Smooth muscle cell (in vitro differentiated cells): ENCODE results near the gene FAM221A. TPM values are rescaled to one million over a fixed set of nuclear protein-coding genes. Genes with fewer than 3 reads are reported as not detected.

ENCODE experiments used
- DNase-seq: peaks from one replicate; lab custom pipeline; 2025; ENCODE audit not compliant: unreplicated experiment; lab: John Stamatoyannopoulos, UW
- H2AFZ ChIP-seq: fragments of 200-600 bp; sonication (generic); 2 replicates; pipeline ENCODE4 v1.6.0; 2016; ENCODE audit warnings: antibody characterized with exemption, low read depth, mild to moderate bottlenecking
- H3F3A ChIP-seq: fragments of 200-600 bp; sonication (generic); 2 replicates; pipeline ENCODE4 v1.6.0; 2017; ENCODE audit warnings: antibody characterized with exemption, low read depth
- H3K27ac ChIP-seq: fragments of 200-600 bp; sonication (generic); 2 replicates; pipeline ENCODE4 v1.5.1; 2016; ENCODE audit warnings: low read depth, mild to moderate bottlenecking
- H3K27me3 ChIP-seq: fragments of 200-600 bp; sonication (generic); 2 replicates; pipeline ENCODE4 v1.6.1; 2016; ENCODE audit warnings: low read depth, mild to moderate bottlenecking
- H3K36me3 ChIP-seq: fragments of 200-600 bp; sonication (generic); 2 replicates; pipeline ENCODE4 v1.5.1; 2016; ENCODE audit warnings: low read depth
- H3K4me1 ChIP-seq: fragments of 200-600 bp; sonication (generic); 2 replicates; pipeline ENCODE4 v1.5.1; 2016; ENCODE audit warnings: low read depth
- H3K4me2 ChIP-seq: fragments of 200-600 bp; sonication (generic); 2 replicates; pipeline ENCODE4 v1.6.0; 2016; ENCODE audit warnings: mild to moderate bottlenecking
- H3K4me3 ChIP-seq: fragments of 200-600 bp; sonication (generic); 2 replicates; pipeline ENCODE4 v1.5.1; 2016; ENCODE audit warnings: mild to moderate bottlenecking
- H3K79me2 ChIP-seq: fragments of 200-600 bp; sonication (generic); 2 replicates; pipeline ENCODE4 v1.6.0; 2016; ENCODE audit warnings: low read depth, mild to moderate bottlenecking
- H3K9ac ChIP-seq: fragments of 200-600 bp; sonication (generic); 2 replicates; pipeline ENCODE4 v1.6.0; 2016; ENCODE audit warnings: low read depth
- H3K9me3 ChIP-seq: fragments of 200-600 bp; sonication (generic); replicated peaks from 2 replicates; pipeline ENCODE4 v1.5.1; 2016; ENCODE audit warnings: low read depth
- H4K20me1 ChIP-seq: fragments of 200-600 bp; sonication (generic); 2 replicates; pipeline ENCODE4 v1.6.0; 2016; ENCODE audit warnings: low read depth
- WGBS: methylation state at CpG from one replicate; pipeline ENCODE4 v1.1.7; 2016; ENCODE audit warnings: low lambda C conversion rate; 5-methylcytosine and 5-hydroxymethylcytosine counted together
- polyA plus RNA-seq: library from polyadenylated mRNA; unstranded; fragments of >200 nt; fragmentation: Nextera tagmentation; extraction: Ambion mirVana; gene quantifications from 2 replicates; pipeline ENCODE4 v1.2.1, GENCODE V29; 2016
- small RNA-seq: library from RNA; depleted of rRNA; stranded (forward); fragments of <200 nt; gene quantifications from one replicate; pipeline ENCODE3, GENCODE V24; 2014
- total RNA-seq: library from RNA; depleted of rRNA; stranded (reverse); fragments of >200 nt; gene quantifications from 2 replicates; pipeline ENCODE4 v1.2.3, GENCODE V29; 2014
- TF ChIP-seq, protein P1 (sequence below): fragments of 200-600 bp; sonication (generic); IDR thresholded peaks from 2 replicates; pipeline ENCODE4 v1.5.1; 2017; ENCODE audit warnings: borderline replicate concordance, mild to moderate bottlenecking, antibody characterized with exemption; ENCODE audit not compliant: insufficient read depth, poor library complexity, severe bottlenecking

FAM221A gene
- total and polyA plus RNA-seq, 2 experiments from 2014 or later: 0.78 to 3.0 TPM

DNA sequence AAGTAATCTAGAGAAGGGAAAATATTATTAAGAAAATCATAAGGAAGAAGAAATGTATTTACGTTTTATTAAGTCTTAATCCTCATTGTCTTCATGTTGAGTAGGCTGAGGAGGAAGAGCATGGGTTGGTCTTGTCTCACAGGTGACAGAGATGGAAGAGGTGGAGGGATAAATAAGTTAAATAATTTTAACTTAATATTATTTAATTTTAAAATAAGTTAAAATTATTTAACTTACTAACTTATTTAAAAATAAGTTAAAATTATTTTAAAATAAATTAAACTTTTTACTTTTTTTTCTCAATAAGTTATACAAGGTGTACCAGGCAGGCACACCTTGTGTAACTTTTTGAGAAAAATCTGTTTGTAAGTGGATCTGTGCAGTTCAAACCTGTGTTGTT lies 66.6 kb downstream of the FAM221A start:
- Histone ChIP-seq H3K9me3 (no peaks in the 10 kb centered on the region), H3K27ac (no peak overlapping the region), H3K4me2 (no peak overlapping the region), H3K36me3 (no peaks in the 10 kb centered on the region), H4K20me1 (no peaks in the 10 kb centered on the region), H3K9ac (no peak overlapping the region), H3K4me3 (no peak overlapping the region), H3K27me3 (no peaks in the 10 kb centered on the region), H3K79me2 (no peaks in the 10 kb centered on the region), H2AFZ (no peak overlapping the region), H3K4me1 (no peaks in the 10 kb centered on the region), H3F3A (no peaks in the 10 kb centered on the region)
- no peak for DNase-seq
- TF ChIP-seq, protein P1, sequence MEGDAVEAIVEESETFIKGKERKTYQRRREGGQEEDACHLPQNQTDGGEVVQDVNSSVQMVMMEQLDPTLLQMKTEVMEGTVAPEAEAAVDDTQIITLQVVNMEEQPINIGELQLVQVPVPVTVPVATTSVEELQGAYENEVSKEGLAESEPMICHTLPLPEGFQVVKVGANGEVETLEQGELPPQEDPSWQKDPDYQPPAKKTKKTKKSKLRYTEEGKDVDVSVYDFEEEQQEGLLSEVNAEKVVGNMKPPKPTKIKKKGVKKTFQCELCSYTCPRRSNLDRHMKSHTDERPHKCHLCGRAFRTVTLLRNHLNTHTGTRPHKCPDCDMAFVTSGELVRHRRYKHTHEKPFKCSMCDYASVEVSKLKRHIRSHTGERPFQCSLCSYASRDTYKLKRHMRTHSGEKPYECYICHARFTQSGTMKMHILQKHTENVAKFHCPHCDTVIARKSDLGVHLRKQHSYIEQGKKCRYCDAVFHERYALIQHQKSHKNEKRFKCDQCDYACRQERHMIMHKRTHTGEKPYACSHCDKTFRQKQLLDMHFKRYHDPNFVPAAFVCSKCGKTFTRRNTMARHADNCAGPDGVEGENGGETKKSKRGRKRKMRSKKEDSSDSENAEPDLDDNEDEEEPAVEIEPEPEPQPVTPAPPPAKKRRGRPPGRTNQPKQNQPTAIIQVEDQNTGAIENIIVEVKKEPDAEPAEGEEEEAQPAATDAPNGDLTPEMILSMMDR: no peak
- 90% methylated on average over 1 of the region's 1 CpG for WGBS

DNA sequence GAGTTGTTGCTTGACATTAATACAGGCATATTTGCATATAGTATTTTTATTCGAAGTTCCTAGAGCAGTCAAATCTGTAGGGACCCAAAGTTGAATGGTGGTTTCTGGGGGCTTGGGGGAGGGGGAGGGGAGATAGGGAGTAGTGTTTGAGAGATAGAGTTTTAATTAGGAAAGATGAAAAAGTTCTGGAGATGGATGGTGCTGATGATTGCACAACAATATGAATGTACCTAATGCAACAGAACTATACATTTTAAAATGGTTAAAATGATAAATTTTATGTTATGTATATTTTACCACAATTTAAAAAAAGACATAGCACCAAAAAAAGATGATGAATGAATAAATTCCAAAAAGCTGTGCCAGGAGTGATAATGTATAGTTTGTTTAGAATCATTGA lies 71.9 kb downstream of the FAM221A start:
- Histone ChIP-seq H3K27me3 (no peaks in the 10 kb centered on the region), H2AFZ (no peak overlapping the region), H3F3A (no peaks in the 10 kb centered on the region), H3K36me3 (no peaks in the 10 kb centered on the region), H3K4me2 (no peak overlapping the region), H3K9ac (no peak overlapping the region), H3K79me2 (no peaks in the 10 kb centered on the region), H3K4me3 (no peak overlapping the region), H4K20me1 (no peaks in the 10 kb centered on the region), H3K9me3 (no peaks in the 10 kb centered on the region), H3K27ac (no peak overlapping the region), H3K4me1 (no peaks in the 10 kb centered on the region)
- WGBS: 71% methylated on average over 1 of the region's 1 CpG
- no peak for DNase-seq
- TF ChIP-seq, protein P1: no peak

Small RNA genes lying within 50 kb of the gene (small RNA-seq; reads per million reads assigned to genes)
- not detected for gene AC006026.2

Other genes with a start within 250 kb of the FAM221A start
- 28.1 and 35.2 TPM in 2 replicates for gene IGF2BP3, start 209.7 kb upstream of the FAM221A start, total RNA-seq
- gene IGF2BP3, start 209.7 kb upstream of the FAM221A start, polyA plus RNA-seq: 7.9 and 9.7 TPM in 2 replicates
- gene TRA2A, start 148.2 kb upstream of the FAM221A start, total RNA-seq: 77.0 and 89.0 TPM in 2 replicates
- gene TRA2A, start 148.2 kb upstream of the FAM221A start, polyA plus RNA-seq: 43.0 and 43.9 TPM in 2 replicates
- gene CCDC126, start 82.8 kb upstream of the FAM221A start, total RNA-seq: 19.4 and 23.2 TPM in 2 replicates
- gene CCDC126, start 82.8 kb upstream of the FAM221A start, polyA plus RNA-seq: 8.5 and 9.5 TPM in 2 replicates
- gene STK31, start 30.0 kb downstream of the FAM221A start, total RNA-seq: 0.13 TPM in 1 of 2 replicates, not detected in the other
- 0.07 TPM in 1 of 2 replicates, not detected in the other for gene STK31, start 30.0 kb downstream of the FAM221A start, polyA plus RNA-seq